H1 (cell line): ENCODE measurements around the gene ZNF74. TPM values are rescaled to one million over a fixed set of nuclear protein-coding genes. Genes with fewer than 3 reads are reported as not detected.

Experiments used
- CTCF ChIA-PET: fragments of 300-600 bp; sonication (Branson Sonifier 250); formaldehyde crosslinking; loops from one replicate; lab custom pipeline; 2021; ENCODE audit not compliant: partially characterized antibody; lab: Charles Lee
- POLR2A ChIA-PET: fragments of 300-600 bp; sonication (Branson Sonifier 250); formaldehyde crosslinking; loops from one replicate; lab custom pipeline; 2021; ENCODE audit warnings: inconsistent platforms; ENCODE audit not compliant: partially characterized antibody; lab: Charles Lee
- DNase-seq, 2 experiments: peaks; one replicate each; pipeline versions ENCODE4 v3.0.0 to v3.0.0-alpha.2; 2010 to 2022; ENCODE audit warnings: low spot score in 2 of 2, low read depth in 1 of 2, mixed read lengths in 1 of 2
- FAIRE-seq: peaks from 2 replicates; lab custom pipeline; 2011; peaks lifted over from hg19 to GRCh38; lab: Jason Lieb, UNC
- H2AFZ ChIP-seq: 2 replicates; pipeline ENCODE4 v1.8.1; 2012; ENCODE audit warnings: low read length, inconsistent platforms
- H2AK5ac ChIP-seq: 2 replicates; pipeline ENCODE4 v1.6.1; 2013; ENCODE audit warnings: low read depth, low read length
- H2BK120ac ChIP-seq: replicated peaks from 2 replicates; pipeline ENCODE3; 2013; ENCODE audit warnings: low read depth, low read length, inconsistent platforms
- H2BK12ac ChIP-seq: 2 replicates; pipeline ENCODE4 v1.6.1; 2013; ENCODE audit warnings: low read depth, low read length
- H2BK15ac ChIP-seq: 2 replicates; pipeline ENCODE4 v1.6.1; 2013; ENCODE audit warnings: low read length
- H2BK20ac ChIP-seq: 2 replicates; pipeline ENCODE4 v1.6.1; 2013; ENCODE audit warnings: low read length
- H2BK5ac ChIP-seq: 2 replicates; pipeline ENCODE4 v1.6.1; 2013; ENCODE audit warnings: low read depth, low read length
- H3K14ac ChIP-seq: 2 replicates; pipeline ENCODE4 v1.6.1; 2013; ENCODE audit warnings: inconsistent platforms; ENCODE audit not compliant: insufficient read length
- H3K18ac ChIP-seq: 2 replicates; pipeline ENCODE4 v1.6.1; 2013; ENCODE audit warnings: low read length; ENCODE audit errors: extremely low read depth
- H3K23ac ChIP-seq: 2 replicates; pipeline ENCODE4 v1.6.1; 2013; ENCODE audit warnings: inconsistent platforms; ENCODE audit not compliant: insufficient read length
- H3K23me2 ChIP-seq: 2 replicates; pipeline ENCODE4 v1.6.1; 2013; ENCODE audit warnings: low read depth, low read length
- H3K27ac ChIP-seq: 2 replicates; pipeline ENCODE4 v1.6.1; 2011; ENCODE audit warnings: low read depth, low read length, inconsistent platforms
- H3K27me3 ChIP-seq, 4 experiments: replicated peaks in 1 of 4; 1 replicate in 1 of 4; 2 replicates in 3 of 4; pipeline versions ENCODE4 v1.6.1 to v1.8.1; 2011 to 2013; ENCODE audit warnings: low read length in 3 of 4, mild to moderate bottlenecking in 3 of 4, inconsistent platforms in 2 of 4, mixed read lengths in 2 of 4, moderate library complexity in 1 of 4; ENCODE audit not compliant: control insufficient read depth in 3 of 4, insufficient read depth in 3 of 4; ENCODE audit errors: extremely low read depth in 1 of 4
- H3K36me3 ChIP-seq, 4 experiments: 2 replicates each; pipeline versions ENCODE4 v1.6.1 to v1.8.1; 2011 to 2013; ENCODE audit warnings: mild to moderate bottlenecking in 4 of 4, low read length in 3 of 4, moderate library complexity in 2 of 4, control low read depth in 1 of 4, inconsistent platforms in 1 of 4; ENCODE audit not compliant: insufficient read depth in 4 of 4, control insufficient read depth in 2 of 4
- H3K4ac ChIP-seq: replicated peaks from 2 replicates; pipeline ENCODE3; 2013; ENCODE audit warnings: low read length, low read depth, mixed read lengths, inconsistent platforms; ENCODE audit not compliant: insufficient read length
- H3K4me1 ChIP-seq, 4 experiments: replicated peaks in 1 of 4; 1 replicate in 1 of 4; 2 replicates in 3 of 4; pipeline versions ENCODE4 v1.6.1 to v1.8.1; 2011 to 2013; ENCODE audit warnings: low read length in 3 of 4, inconsistent platforms in 2 of 4, mixed read lengths in 1 of 4; ENCODE audit not compliant: insufficient read depth in 4 of 4, control insufficient read depth in 3 of 4
- H3K4me2 ChIP-seq, 2 experiments: 2 replicates each; pipeline versions ENCODE4 v1.6.1 to v1.8.1; 2011 to 2013; ENCODE audit warnings: low read depth in 2 of 2, low read length in 2 of 2, control low read depth in 1 of 2, inconsistent platforms in 1 of 2, mild to moderate bottlenecking in 1 of 2; ENCODE audit not compliant: insufficient read depth in 1 of 2
- H3K4me3 ChIP-seq, 4 experiments: fragments of 200-600, 300-600 bp in 1 of 4; sonication (generic), shearing (Covaris generic), sonication (Bioruptor Twin) in 1 of 4; 2 replicates each; pipeline versions ENCODE4 v1.5.1 to v1.8.1; 2011 to 2016; ENCODE audit warnings: low read length in 4 of 4, low read depth in 3 of 4, control low read depth in 2 of 4, inconsistent platforms in 2 of 4, mild to moderate bottlenecking in 2 of 4, mixed read lengths in 1 of 4, moderate library complexity in 1 of 4; ENCODE audit not compliant: insufficient read depth in 2 of 4; ENCODE audit errors: extremely low read depth in 1 of 4
- H3K56ac ChIP-seq: replicated peaks from 2 replicates; pipeline ENCODE3; 2013; ENCODE audit warnings: low read depth, mild to moderate bottlenecking, mixed read lengths, low read length, inconsistent platforms; ENCODE audit not compliant: insufficient read length
- H3K79me1 ChIP-seq: 2 replicates; pipeline ENCODE4 v1.6.1; 2013; ENCODE audit warnings: low read depth, low read length, control low read depth
- H3K79me2 ChIP-seq, 2 experiments: 2 replicates each; pipeline versions ENCODE4 v1.6.1 to v1.8.1; 2012 to 2013; ENCODE audit warnings: low read length in 2 of 2, mild to moderate bottlenecking in 2 of 2, inconsistent platforms in 1 of 2; ENCODE audit not compliant: insufficient read depth in 2 of 2, control insufficient read depth in 1 of 2
- H3K9ac ChIP-seq, 4 experiments: replicated peaks in 1 of 4; 1 replicate in 1 of 4; 2 replicates in 3 of 4; pipeline versions ENCODE4 v1.6.1 to v1.8.1; 2011 to 2013; ENCODE audit warnings: low read depth in 3 of 4, low read length in 3 of 4, control low read depth in 2 of 4, mild to moderate bottlenecking in 2 of 4, moderate library complexity in 2 of 4, inconsistent platforms in 1 of 4; ENCODE audit errors: extremely low read depth in 1 of 4
- H3K9me3 ChIP-seq, 2 experiments: 2 replicates each; pipeline versions ENCODE4 v1.6.1 to v1.8.1; 2012 to 2013; ENCODE audit warnings: mild to moderate bottlenecking in 2 of 2, moderate library complexity in 2 of 2, control low read depth in 1 of 2, inconsistent platforms in 1 of 2, low read depth in 1 of 2, low read length in 1 of 2, mixed read lengths in 1 of 2; ENCODE audit not compliant: insufficient read depth in 2 of 2
- H4K20me1 ChIP-seq, 2 experiments: replicated peaks in 1 of 2; 2 replicates each; pipeline versions ENCODE3 to v1.8.1; 2011 to 2013; ENCODE audit warnings: inconsistent platforms in 2 of 2, low read length in 2 of 2, mild to moderate bottlenecking in 1 of 2; ENCODE audit not compliant: insufficient read depth in 2 of 2, control insufficient read depth in 1 of 2
- H4K5ac ChIP-seq: 2 replicates; pipeline ENCODE4 v1.6.1; 2013; ENCODE audit warnings: low read length, low read depth, mixed read lengths, inconsistent platforms; ENCODE audit not compliant: insufficient read length
- H4K8ac ChIP-seq: 2 replicates; pipeline ENCODE4 v1.8.0; 2013; ENCODE audit warnings: mild to moderate bottlenecking, moderate library complexity, low read length, inconsistent platforms; ENCODE audit not compliant: insufficient read depth; ENCODE audit errors: extremely low read depth
- H4K91ac ChIP-seq: replicated peaks from 2 replicates; pipeline ENCODE3; 2013; ENCODE audit warnings: low read length, mixed read lengths, inconsistent platforms; ENCODE audit not compliant: insufficient read length
- FOSL1 ChIP-seq: IDR thresholded peaks from 2 replicates; pipeline ENCODE4 v1.6.1; 2011; ENCODE audit warnings: mild to moderate bottlenecking, low read depth, low read length, moderate library complexity; ENCODE audit not compliant: insufficient read depth
- JUN ChIP-seq: IDR thresholded peaks from 2 replicates; pipeline ENCODE4 v1.6.1; 2011; ENCODE audit warnings: low read depth, mild to moderate bottlenecking, improper control_type of control experiment, low read length
- SRF ChIP-seq: IDR thresholded peaks from 2 replicates; pipeline ENCODE4 v1.6.1; 2011; ENCODE audit warnings: mild to moderate bottlenecking, low read depth, low read length, moderate library complexity
- SUZ12 ChIP-seq: fragments of 200-600 bp; sonication (generic); IDR thresholded peaks from 2 replicates; pipeline ENCODE4 v1.6.1; 2012; ENCODE audit warnings: mild to moderate bottlenecking, inconsistent platforms, low read length, moderate library complexity, mixed read lengths
- WGBS, 2 experiments: shearing (Covaris generic) in 1 of 2; methylation state at CpG; one replicate each; pipeline versions ENCODE4 v1.1.6 to v1.1.7; 2013 to 2015; ENCODE audit warnings: low lambda C conversion rate in 2 of 2, mixed read lengths in 2 of 2, inconsistent platforms in 1 of 2, low coverage in 1 of 2, missing lambda C conversion rate in 1 of 2; ENCODE audit not compliant: insufficient replicate concordance in 2 of 2, insufficient coverage in 1 of 2, insufficient read length in 1 of 2; ENCODE audit errors: extremely low coverage in 1 of 2, missing lambda C conversion rate in 1 of 2; 5-methylcytosine and 5-hydroxymethylcytosine counted together
- polyA plus RNA-seq, 7 experiments: library from polyadenylated mRNA; depleted of rRNA in 3 of 7; stranded (reverse) in 5 of 7; unstranded in 2 of 7; fragments of >200 nt in 5 of 7; fragments of 200-250 nt in 2 of 7; gene quantifications; 1 replicate in 5 of 7; 2 replicates in 1 of 7; 4 replicates in 1 of 7; pipeline versions ENCODE4 v1.2.1 to v1.2.3, GENCODE V29; 2011 to 2013; ENCODE audit warnings: missing spikeins in 2 of 7, mixed read lengths in 2 of 7
- total RNA-seq: library from RNA; stranded (reverse); fragmentation: NEBNext Ultra II Directional; extraction: Animal tissue kit (Norgen Biotek cat#: 25700); gene quantifications from 2 replicates; pipeline ENCODE4 v1.2.1, GENCODE V29; 2021
- TF ChIP-seq, protein P1 (sequence below): IDR thresholded peaks from 2 replicates; pipeline ENCODE4 v1.6.1; 2012; ENCODE audit warnings: low read length, inconsistent platforms
- TF ChIP-seq, protein P2 (sequence below): IDR thresholded peaks from 2 replicates; pipeline ENCODE4 v1.6.1; 2011; ENCODE audit warnings: low read depth, mild to moderate bottlenecking, low read length; ENCODE audit not compliant: insufficient read depth

ZNF74 gene
- total and polyA plus RNA-seq, 2 of the 8 experiments (the other 6 are each of a cell fraction or from before 2014, with no cell fraction given): 29.7 to 45.7 TPM

DNA sequence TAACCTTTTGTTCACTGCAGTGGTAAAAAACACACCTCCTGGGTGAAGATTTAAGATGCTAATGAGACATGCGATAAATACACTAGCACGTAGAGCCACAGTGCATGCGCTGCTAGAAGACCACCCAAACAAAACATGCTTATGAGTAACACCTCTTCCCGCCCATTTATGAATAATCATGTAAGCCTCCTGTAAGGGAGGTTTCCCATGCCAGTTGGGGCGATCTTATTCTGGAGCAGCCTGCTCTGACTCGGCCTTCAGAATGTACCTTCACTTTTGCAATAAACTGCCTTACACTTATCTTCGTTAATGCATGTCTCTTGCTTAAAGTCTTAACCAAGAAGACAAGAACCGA is 61.7 kb downstream of the ZNF74 start:
- ChIA-PET POLR2A (no interaction called here), CTCF (interaction anchor here (0.9 to 5.4 kb wide), 10 partner anchors 8 to 298 kb away, joined by 3 to 47 read pairs (median 10); no protein-coding TSS in a partner anchor)
- H4K20me1 ChIP-seq: no peaks in the 10 kb centered on the region
- no peaks in the 10 kb centered on the region for H3K79me1 ChIP-seq
- WGBS, 2 experiments: 85% methylated on average over 8 of the region's 8 CpGs; no CpG with 5 or more reads in 1 of the 2 experiments
- no peak overlapping the region for H3K4ac ChIP-seq
- H2BK12ac ChIP-seq: no peak overlapping the region
- no peak overlapping the region for H4K8ac ChIP-seq
- no peak overlapping the region for H2BK120ac ChIP-seq
- no peak overlapping the region for H3K18ac ChIP-seq
- no peak overlapping the region for H3K14ac ChIP-seq
- no peaks in the 10 kb centered on the region for H3K23me2 ChIP-seq
- H3K36me3 ChIP-seq: no peaks in the 10 kb centered on the region; a peak in 1 of 8 replicates
- no peak overlapping the region for H3K27ac ChIP-seq
- H3K79me2 ChIP-seq: no peaks in the 10 kb centered on the region
- H2AFZ ChIP-seq: no peak overlapping the region
- no peak overlapping the region for H2BK20ac ChIP-seq
- no peak overlapping the region for H3K23ac ChIP-seq
- peaks cover 0 to 2% (median under 1%) of the 10 kb centered on the region in 4 experiments; a peak in 2 of 7 replicates for H3K4me1 ChIP-seq
- no peak overlapping the region for H3K4me2 ChIP-seq
- DNase-seq (no peak), FAIRE-seq (no peak)
- no peak overlapping the region for H4K91ac ChIP-seq
- H3K27me3 ChIP-seq: no peaks in the 10 kb centered on the region
- H4K5ac ChIP-seq: no peak overlapping the region
- H3K4me3 ChIP-seq: no peak overlapping the region
- no peak overlapping the region for H3K9ac ChIP-seq
- H2BK5ac ChIP-seq: no peak overlapping the region
- H2BK15ac ChIP-seq: no peak overlapping the region
- H3K9me3 ChIP-seq: no peaks in the 10 kb centered on the region
- H3K56ac ChIP-seq: no peak overlapping the region
- H2AK5ac ChIP-seq: no peak overlapping the region
- TF ChIP-seq, protein P1, sequence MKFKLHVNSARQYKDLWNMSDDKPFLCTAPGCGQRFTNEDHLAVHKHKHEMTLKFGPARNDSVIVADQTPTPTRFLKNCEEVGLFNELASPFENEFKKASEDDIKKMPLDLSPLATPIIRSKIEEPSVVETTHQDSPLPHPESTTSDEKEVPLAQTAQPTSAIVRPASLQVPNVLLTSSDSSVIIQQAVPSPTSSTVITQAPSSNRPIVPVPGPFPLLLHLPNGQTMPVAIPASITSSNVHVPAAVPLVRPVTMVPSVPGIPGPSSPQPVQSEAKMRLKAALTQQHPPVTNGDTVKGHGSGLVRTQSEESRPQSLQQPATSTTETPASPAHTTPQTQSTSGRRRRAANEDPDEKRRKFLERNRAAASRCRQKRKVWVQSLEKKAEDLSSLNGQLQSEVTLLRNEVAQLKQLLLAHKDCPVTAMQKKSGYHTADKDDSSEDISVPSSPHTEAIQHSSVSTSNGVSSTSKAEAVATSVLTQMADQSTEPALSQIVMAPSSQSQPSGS: no peak
- TF ChIP-seq SUZ12: no peak
- TF ChIP-seq, protein P2, sequence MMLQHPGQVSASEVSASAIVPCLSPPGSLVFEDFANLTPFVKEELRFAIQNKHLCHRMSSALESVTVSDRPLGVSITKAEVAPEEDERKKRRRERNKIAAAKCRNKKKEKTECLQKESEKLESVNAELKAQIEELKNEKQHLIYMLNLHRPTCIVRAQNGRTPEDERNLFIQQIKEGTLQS: no peak
- no peak for TF ChIP-seq FOSL1
- no peak for TF ChIP-seq JUN
- no peak for TF ChIP-seq SRF
